NCI-H526 (cell line): Measurements from ENCODE around the gene MAGI2.
"Not testable (repeated sequence)": the region's sequence is repeated elsewhere in the genome, so short reads cannot be mapped to it uniquely, and the experiment has no call there.

Experiments
- DNase-seq, 2 experiments: peaks; one replicate each; lab custom pipeline; 2025; lab: John Stamatoyannopoulos, UW

Gene MAGI2

DNA sequence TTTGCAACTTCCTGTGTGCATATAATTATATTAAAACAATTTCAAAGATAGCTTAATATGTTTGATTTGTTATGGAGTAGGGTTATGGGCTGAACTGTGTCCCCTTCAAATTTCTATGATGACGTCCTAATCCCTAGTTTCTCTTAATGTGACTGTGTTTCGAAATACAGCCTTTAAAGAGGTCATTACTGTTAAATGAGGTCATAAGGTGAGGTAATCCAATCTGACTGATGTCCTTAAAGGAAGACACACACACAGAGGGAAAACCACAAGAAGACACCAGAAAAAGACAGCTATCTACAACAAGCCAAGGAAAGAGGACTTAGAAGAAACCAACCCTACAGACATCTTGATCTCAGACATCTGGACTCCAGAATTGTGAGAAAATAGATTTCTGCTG, 407.4 kb downstream of the MAGI2 start:
- DNase-seq: no peak

DNA sequence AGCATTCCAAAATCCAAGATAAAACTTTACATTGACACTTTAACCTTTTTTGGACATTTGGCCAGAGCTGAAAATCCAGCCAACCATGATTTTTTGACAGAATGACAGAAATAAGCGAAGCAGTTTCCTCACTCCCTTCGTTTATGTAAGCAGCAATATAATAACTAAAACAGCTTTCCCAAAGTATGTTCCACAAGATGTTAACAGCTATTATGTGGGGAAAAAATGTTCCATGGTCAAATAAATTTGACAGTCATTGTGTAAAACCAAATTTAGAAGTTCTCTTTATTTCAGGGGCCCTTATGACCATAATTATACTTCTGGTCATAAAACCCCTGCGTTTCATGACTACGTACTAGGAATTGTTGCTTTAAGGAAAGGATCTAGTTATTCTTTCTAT, 416.5 kb downstream of the MAGI2 start:
- no peak for DNase-seq

DNA sequence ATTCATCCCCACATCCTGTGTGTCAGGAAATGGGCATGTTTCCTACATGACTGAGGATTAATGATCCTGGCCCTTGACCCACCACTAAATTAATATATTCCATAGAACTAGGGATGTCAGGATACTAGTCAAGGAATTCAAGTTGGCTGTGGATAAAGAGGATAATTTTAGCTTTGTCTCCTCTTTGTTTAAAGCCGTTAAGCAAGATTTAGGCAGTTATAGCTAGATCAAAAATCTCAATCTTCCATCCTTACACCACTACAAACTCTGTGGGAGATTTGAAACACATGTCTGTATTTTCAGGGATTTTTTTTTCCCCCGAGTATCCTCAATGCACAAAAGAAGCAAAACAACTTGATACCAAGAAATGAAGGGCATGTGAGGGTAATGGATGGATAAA, 417.1 kb downstream of the MAGI2 start:
- DNase-seq: no peak

GRCh38 chr7:79035858-79036257, 417.6 kb downstream of the MAGI2 start:
- no peak for DNase-seq

DNA sequence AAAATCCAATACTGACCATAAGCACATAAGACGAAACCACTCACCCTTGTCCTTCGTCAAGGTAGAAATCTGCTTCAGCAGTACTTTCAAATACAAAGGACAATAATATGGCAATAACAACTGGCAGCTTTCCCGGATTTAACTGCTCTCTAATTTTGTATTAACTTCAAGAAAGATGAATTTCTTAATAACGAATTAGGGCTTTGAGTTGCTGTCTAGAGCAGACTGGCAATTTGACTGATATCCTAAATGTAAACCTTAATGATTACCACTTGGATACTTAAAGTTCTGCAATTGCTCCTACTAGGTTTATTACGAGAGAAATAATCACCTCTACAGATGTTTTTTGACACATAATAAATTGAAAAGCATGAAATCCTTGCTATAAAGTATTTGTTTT, 418.7 kb downstream of the MAGI2 start:
- DNase-seq: no peak

DNA sequence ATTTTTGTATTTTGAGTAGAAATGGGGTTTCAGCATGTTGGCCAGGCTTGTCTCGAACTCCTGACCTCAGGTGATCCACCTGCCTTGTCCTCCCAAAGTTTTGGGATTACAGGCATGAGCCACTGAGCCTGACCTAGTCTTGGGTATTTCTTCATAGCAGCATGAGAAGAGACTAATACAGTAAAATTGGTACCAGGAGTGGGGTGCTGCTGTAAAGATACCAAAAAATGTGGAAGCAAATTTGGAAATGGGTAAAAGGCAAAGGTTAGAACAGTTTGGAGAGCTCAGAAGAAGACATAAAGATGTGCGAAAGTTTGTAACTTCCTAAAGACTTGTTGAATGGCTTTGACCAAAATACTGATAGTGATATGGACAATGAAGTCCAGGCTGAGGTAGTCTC, 433.8 kb downstream of the MAGI2 start:
- DNase-seq: not testable (repeated sequence)

DNA sequence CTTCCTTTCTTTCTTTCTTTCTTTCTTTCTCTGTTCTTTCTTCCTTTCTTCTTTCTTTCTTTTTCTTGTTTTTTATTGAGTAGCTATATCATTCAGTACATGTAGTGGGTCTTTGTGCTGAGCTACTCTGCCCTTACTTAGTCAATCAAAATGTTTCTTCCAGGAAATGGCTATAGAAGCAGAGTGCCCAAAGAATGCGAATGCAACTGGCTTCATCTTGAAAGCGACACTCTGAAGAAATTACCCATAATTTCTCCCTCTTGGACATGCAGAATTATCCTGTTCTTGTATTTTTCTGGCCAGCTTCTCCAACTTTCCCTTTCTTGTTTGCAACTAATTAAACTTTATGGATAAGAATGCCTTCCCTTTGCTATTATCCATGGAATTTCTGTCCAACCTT, 441.5 kb downstream of the MAGI2 start:
- DNase-seq: no peak

- no peak for DNase-seq
Observed at GRCh38 chr7:79009647-79010046, 443.8 kb downstream of the MAGI2 start.

- no peak for DNase-seq
Observed at GRCh38 chr7:79008786-79009185, 444.7 kb downstream of the MAGI2 start.

DNA sequence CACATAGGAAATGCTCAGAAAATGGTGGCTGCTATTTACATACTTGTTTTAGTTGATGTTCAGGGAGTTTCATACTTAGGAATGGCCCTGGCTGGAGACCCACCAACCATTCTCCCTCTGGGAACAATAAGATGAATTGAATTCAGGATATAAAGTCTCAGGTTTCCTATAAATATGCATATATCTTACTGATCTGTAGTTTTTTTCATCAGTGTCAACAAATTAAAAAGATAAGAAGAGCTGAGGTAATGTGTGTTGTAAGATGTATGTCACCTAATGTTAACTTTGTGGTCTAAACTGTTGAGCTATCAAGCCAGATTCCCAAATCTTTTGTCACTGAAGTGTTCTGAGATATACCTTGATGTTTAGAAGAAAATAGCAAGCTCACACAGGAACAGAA, 457.5 kb downstream of the MAGI2 start:
- DNase-seq: no peak

GRCh38 chr7:78993341-78993740, 460.1 kb downstream of the MAGI2 start:
- no peak for DNase-seq

GRCh38 chr7:78985509-78985908, 468.0 kb downstream of the MAGI2 start:
- no peak for DNase-seq

GRCh38 chr7:78983483-78983882, 470.0 kb downstream of the MAGI2 start:
- DNase-seq: no peak

GRCh38 chr7:78970440-78970916, 483.0 kb downstream of the MAGI2 start:
- no peak for DNase-seq

DNA sequence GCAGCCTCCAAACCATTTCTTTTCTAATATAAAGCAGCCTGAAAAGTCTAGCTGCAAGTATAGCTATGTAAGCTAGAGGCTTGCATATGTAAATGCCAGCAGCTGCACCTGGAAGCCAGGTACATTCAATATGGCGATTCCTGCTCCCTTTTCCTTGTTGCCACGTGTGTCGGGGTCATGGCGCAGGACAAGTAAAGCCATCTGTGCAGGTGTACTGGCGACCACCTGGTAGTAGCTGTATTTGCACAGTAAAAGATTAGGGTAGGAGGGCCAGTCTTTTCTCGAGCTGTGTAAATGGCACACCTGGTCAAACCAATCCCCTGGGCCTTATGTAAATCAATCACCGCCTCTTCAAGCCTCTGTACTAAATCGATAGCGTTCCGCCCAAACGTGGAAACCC, 484.5 kb downstream of the MAGI2 start:
- DNase-seq: no peak

GRCh38 chr7:78967561-78967960, 485.9 kb downstream of the MAGI2 start:
- DNase-seq: not testable (repeated sequence)

- no peak for DNase-seq
Observed at GRCh38 chr7:78967046-78967445, 486.4 kb downstream of the MAGI2 start.

GRCh38 chr7:78959477-78959876, 494.0 kb downstream of the MAGI2 start:
- DNase-seq: no peak

DNA sequence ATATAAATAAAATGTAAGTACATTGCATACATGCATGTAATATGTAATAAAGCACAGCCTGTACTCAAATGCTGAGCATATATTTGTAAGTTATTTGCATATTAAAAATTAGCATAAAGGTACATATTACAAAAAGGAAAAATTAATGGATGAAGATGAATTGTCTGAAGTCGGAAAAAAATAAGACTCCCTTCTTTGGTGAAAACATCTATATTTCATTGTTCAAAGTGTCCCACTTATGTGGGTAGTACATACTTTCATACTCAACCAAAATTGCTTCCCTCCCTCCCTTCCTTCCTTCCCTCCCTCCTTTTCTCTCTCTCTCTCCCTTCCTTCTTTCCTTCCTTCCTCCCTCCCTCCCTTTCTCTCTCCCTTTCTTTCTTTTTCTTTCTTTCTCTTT, 498.1 kb downstream of the MAGI2 start:
- DNase-seq: no peak

DNA sequence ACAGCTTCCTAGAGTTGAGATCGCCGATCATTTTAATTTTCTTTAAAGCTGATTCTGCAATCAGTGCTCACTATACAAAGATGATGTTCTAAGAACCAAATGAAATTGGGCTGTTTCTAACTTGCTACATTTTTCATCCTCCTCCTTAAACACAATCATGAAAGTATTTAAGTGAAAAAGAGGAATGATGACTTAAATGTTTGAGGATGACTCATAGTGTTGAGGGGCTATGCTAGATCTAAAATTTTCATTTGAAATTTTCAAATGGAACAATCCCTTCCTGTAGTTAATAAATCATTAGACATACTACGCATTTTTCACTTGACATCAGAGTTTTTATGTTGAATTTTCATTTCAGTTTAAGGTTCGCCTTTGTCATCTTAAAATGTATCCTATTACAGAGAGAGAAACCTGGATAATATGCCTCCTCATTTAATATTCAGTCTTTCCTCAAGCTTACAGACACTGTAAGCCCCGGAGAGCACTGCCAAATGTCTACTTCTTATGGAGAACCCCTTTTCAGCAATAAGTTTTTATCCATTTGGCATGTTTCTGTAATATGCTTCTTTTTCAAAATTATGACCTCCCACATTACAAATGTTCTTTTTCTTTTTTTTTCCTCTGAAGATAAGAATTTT, 499.6 kb downstream of the MAGI2 start:
- no peak for DNase-seq

DNA sequence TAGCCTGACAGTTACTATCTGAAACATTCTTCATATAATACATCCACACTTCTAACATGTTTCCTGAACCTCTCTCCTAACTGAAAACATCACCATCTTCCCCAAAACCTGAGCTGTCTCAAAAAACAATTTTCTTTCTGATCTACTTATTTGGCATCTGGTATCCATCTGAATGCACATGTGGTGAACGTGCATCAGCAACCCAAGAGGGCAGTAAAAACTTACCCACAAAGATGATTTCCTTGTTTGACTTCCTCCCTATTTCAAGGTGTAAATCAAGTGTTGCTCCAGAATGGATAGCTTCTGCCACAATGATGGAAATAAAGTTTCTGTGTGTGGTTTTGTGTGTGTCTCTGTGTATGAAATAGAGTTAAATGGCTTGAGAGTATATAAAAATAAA, 500.4 kb downstream of the MAGI2 start:
- no peak for DNase-seq

DNA sequence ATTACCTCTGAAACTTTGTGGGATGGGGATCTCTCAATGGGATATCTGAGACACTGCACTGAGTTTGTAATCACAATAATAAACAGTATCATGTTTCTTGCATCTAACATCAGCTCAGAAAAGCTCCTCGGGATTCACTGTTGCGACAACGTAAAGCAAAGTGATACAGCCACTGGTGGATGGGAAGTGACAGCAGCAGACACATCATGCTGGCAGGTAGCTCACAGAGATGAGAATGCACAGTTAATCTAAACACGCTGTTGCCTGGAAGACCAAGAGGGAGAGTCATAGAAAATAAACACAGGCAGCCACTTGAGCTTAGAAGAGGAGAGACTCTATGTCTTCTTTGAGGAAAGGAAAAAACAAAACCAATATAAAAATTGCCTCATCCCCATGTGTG, 513.8 kb downstream of the MAGI2 start:
- DNase-seq: no peak

- DNase-seq: peak; percentile 5 to 54
Observed at GRCh38 chr7:78924581-78924980, 528.9 kb downstream of the MAGI2 start.

- no peak for DNase-seq
Observed at GRCh38 chr7:78912781-78913180, 540.7 kb downstream of the MAGI2 start.

DNA sequence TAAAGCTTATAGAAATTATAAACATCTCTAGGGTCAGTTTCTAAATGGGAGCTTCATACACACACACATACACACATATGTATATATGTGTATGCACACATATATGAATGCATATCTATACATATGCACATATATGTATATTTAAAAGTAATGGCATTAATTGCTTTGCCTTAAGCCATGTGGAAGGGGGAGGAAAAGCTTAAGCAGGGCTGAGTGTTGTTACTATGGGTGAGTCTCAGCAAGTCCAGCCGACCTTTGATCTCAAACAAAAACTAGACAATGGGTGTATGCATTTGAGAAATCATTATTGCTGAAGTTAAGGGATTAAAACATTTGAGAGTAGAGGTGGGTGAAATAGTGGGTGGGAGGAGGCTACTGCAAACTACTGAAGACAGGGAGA, 546.7 kb downstream of the MAGI2 start:
- DNase-seq: no peak
